Naive thymus-derived CD4-positive, alpha-beta T cell (primary cell): Measurements from ENCODE around the gene ACAN. TPM values are rescaled to one million over a fixed set of nuclear protein-coding genes. Genes with fewer than 3 reads are reported as not detected.

Experiments used
- polyA plus RNA-seq, 2 donors: library from polyadenylated mRNA; unstranded; fragments of 300-500 nt; fragmentation: Illumina TruSeq; gene quantifications; one replicate each; pipeline ENCODE4 v1.2.3, GENCODE V29; 2021
- total RNA-seq, 6 experiments: library from RNA in 5 of 6; stranded (reverse) in 5 of 6; gene quantifications; 1 replicate in 5 of 6; 2 replicates in 1 of 6; pipeline ENCODE4 v1.2.3 and lab custom pipeline; 2021 to 2026

The ACAN gene
- total and polyA plus RNA-seq, 7 experiments from 2014 or later: 0.04 TPM; not detected in 6

Other genes with a start within 250 kb of the ACAN start
- 10 to 100 TPM; 29.6 to 52.1 (median 44.2) TPM for gene AEN, start 182.1 kb upstream of the ACAN start, total RNA-seq
- gene AEN, start 182.1 kb upstream of the ACAN start, polyA plus RNA-seq: 10 to 100 TPM; 20.2 to 31.7 TPM
- gene ISG20, start 164.4 kb upstream of the ACAN start, total RNA-seq: 100 to 1,000 TPM in 4 of 5 experiments, 10 to 100 TPM in 1; 92.5 to 160 (median 149) TPM
- gene ISG20, start 164.4 kb upstream of the ACAN start, polyA plus RNA-seq: 100 to 1,000 TPM; 344 to 415 TPM
- gene HAPLN3, start 92.1 kb downstream of the ACAN start, total RNA-seq: 100 to 1,000 TPM in 3 of 5 experiments, 10 to 100 TPM in 2; 64.0 to 158 (median 144) TPM
- 10 to 100 TPM; 37.1 to 44.4 TPM for gene HAPLN3, start 92.1 kb downstream of the ACAN start, polyA plus RNA-seq
- gene MFGE8, start 109.9 kb downstream of the ACAN start, total RNA-seq: 100 to 1,000 TPM in 2 of 5 experiments, 10 to 100 TPM in 3; 26.3 to 106 (median 90.3) TPM
- gene MFGE8, start 109.9 kb downstream of the ACAN start, polyA plus RNA-seq: 10 to 100 TPM in 1 of 2 donors, 1 to 10 TPM in 1; 6.3 to 12.4 TPM